Activated T-helper 1 cell treated with anti-CD3 and anti-CD28 coated beads, Interleukin-12 subunit alpha, Interleukin-12 subunit beta, Interleukin-2, Interleukin-4 antibody, amounts not matched to agents 30 ng/mL and 10 ng/mL and 1 ng/mL, durations not matched to agents 14 hours and 24 hours and 36 hours (primary cell): ENCODE results near the gene CLDN9. TPM values are rescaled to one million over a fixed set of nuclear protein-coding genes. Genes with fewer than 3 reads are reported as not detected.
"Not testable (repeated sequence)": the region's sequence is repeated elsewhere in the genome, so short reads cannot be mapped to it uniquely, and the experiment has no call there.

ENCODE experiments used
- DNase-seq: peaks from one replicate; pipeline ENCODE4 v3.0.0; 2021; ENCODE audit warnings: low spot score
- H3K27ac Mint-ChIP-seq: one replicate; pipeline ENCODE4 v1.8.0; 2021; ENCODE audit warnings: mild to moderate bottlenecking, mixed read lengths
- H3K27me3 Mint-ChIP-seq: one replicate; pipeline ENCODE4 v1.8.0; 2022; ENCODE audit warnings: mild to moderate bottlenecking, moderate library complexity, mixed read lengths; ENCODE audit not compliant: insufficient read depth
- H3K36me3 Mint-ChIP-seq: one replicate; pipeline ENCODE4 v1.8.0; 2021; ENCODE audit warnings: low read depth, mixed read lengths
- H3K4me1 Mint-ChIP-seq: one replicate; pipeline ENCODE4 v1.8.0; 2021; ENCODE audit warnings: low read depth, mixed read lengths
- H3K4me3 Mint-ChIP-seq: one replicate; pipeline ENCODE4 v1.8.0; 2021; ENCODE audit warnings: mild to moderate bottlenecking, moderate library complexity, mixed read lengths
- H3K9me3 Mint-ChIP-seq: one replicate; pipeline ENCODE4 v1.8.0; 2021; ENCODE audit warnings: mixed read lengths
- intact Hi-C: fragments of 100-400 bp; cut with micrococcal nuclease; formaldehyde crosslinking; loops from one replicate; pipeline ENCODE4 v1.15.1; 2024
- total RNA-seq: library from RNA; stranded (reverse); gene quantifications from 2 replicates; pipeline ENCODE4 v1.2.3, GENCODE V29; 2022

Gene CLDN9
- total RNA-seq, 1 donor from 2014 or later, result not detected

- H3K4me1 Mint-ChIP-seq, result peaks cover 4% of the 10 kb centered on the region
- H3K9me3 Mint-ChIP-seq, result no peaks in the 10 kb centered on the region
- H3K36me3 Mint-ChIP-seq, result peaks cover 2% of the 10 kb centered on the region
- H3K4me3 Mint-ChIP-seq, result no peak overlapping the region
- H3K27ac Mint-ChIP-seq, result no peak overlapping the region
- no peak for DNase-seq
- intact Hi-C loops, result no loop called here
- H3K27me3 Mint-ChIP-seq, result peaks cover 45% of the 10 kb centered on the region
Measured at GRCh38 chr16:3042376-3042775, 29.7 kb downstream of the CLDN9 start.

DNA sequence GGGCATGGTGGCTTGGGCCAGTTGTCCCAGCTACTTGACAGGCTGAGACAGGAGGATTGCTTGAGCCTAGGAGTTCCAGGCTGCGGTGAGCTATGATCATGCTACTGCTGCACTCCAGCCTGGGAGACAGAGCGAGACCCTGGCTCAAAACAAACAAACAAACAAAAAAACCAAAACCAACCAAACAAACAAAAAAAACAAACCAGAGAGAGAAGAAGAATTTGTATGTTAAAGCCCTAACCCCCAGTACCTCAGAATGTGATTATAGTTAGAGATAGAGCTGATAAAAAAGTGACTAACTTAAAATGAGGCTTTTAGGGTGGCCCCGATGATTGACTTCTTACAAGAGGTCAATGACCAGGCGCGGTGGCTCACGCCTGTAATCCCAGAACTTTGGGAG lies 32.0 kb downstream of the CLDN9 start:
- no peak for DNase-seq
- H3K36me3 Mint-ChIP-seq, result peaks cover 2% of the 10 kb centered on the region
- no peaks in the 10 kb centered on the region for H3K9me3 Mint-ChIP-seq
- peaks cover 24% of the 10 kb centered on the region for H3K27me3 Mint-ChIP-seq
- peak overlapping the region; percentile 83 for H3K4me3 Mint-ChIP-seq
- H3K27ac Mint-ChIP-seq, result peak overlapping the region; percentile 77
- peaks cover 18% of the 10 kb centered on the region for H3K4me1 Mint-ChIP-seq
- intact Hi-C loops, result loop anchor here (1.0 kb wide), 1 partner anchor 13 kb away; no protein-coding TSS in a partner anchor

DNA sequence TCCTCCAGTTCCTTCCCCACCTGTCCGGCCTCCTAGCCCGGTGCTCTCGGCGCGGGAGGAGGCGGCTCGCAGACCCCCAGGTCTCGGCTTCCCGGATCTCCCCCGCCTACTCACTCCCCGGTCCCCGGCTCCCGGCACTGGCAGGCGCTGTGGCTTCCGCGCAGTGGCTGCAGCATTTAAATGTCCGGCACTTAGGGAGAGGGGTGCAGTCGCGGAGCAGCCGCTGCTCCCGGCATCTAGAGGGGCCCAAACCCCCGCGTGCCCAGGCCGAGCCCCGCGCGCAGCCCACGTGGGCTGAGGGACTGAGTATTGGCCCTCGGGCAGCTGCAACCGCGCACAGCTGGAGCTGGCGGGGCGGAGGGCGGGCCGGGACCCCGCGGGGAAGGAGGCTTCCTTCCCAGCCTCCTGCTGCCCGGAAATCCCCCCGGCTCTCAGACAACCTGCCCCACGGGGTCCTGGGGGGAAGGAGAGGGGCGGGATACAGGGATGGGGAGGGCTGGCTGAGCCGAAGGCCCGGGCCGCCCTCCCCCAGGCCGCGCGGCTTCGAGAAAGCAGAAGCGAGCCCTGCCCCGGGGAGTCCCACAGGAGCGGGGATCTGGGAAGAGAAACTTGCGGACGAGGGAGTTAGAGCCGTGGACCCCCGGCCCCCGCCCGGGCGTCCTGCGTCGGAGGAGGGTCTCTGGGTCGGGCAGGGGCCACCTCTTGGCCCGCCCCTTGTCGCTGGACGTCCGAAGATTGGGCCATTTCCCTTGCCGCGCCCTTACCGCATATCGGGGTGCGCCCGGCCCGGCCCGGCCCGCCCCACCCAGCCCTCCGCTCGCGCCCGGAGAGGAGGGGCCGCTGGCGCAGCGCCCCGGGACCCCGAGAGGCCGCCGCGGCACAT lies 33.3 kb downstream of the CLDN9 start, which contains the start of gene MMP25:
Gene MMP25 (plus strand): TSS at position 804 of the 883 bp plus-strand sequence. CDS start 357 bp downstream, outside the sequence.
- H3K4me1 Mint-ChIP-seq, result peaks cover 27% of the 10 kb centered on the region
- H3K27ac Mint-ChIP-seq, result peak within 1 kb of the TSS; percentile 82
- no peaks in the 10 kb centered on the region for H3K9me3 Mint-ChIP-seq
- peaks cover 15% of the 10 kb centered on the region for H3K27me3 Mint-ChIP-seq
- H3K36me3 Mint-ChIP-seq, result peaks cover 2% of the 10 kb centered on the region
- no peak for DNase-seq
- peak within 1 kb of the TSS; percentile 83 for H3K4me3 Mint-ChIP-seq
- intact Hi-C loops, result loop anchor here (1.0 kb wide), 2 partner anchors 9 to 15 kb away; no protein-coding TSS in a partner anchor

- intact Hi-C loops, result loop anchor here (1.0 kb wide), 1 partner anchor 8 kb away; no protein-coding TSS in a partner anchor
- peaks cover 15% of the 10 kb centered on the region for H3K27me3 Mint-ChIP-seq
- H3K4me3 Mint-ChIP-seq, result peak overlapping the region; percentile 77
- no peak for DNase-seq
- no peaks in the 10 kb centered on the region for H3K9me3 Mint-ChIP-seq
- H3K4me1 Mint-ChIP-seq, result peaks cover 35% of the 10 kb centered on the region
- H3K27ac Mint-ChIP-seq, result peak overlapping the region; percentile 82
- peaks cover 7% of the 10 kb centered on the region for H3K36me3 Mint-ChIP-seq
Measured at GRCh38 chr16:3046641-3047386, 34.1 kb downstream of the CLDN9 start.

GRCh38 chr16:3047387-3047720 lies 34.6 kb downstream of the CLDN9 start:
- no peaks in the 10 kb centered on the region for H3K9me3 Mint-ChIP-seq
- intact Hi-C loops, result no loop called here
- H3K27ac Mint-ChIP-seq, result peak overlapping the region; percentile 82
- peaks cover 15% of the 10 kb centered on the region for H3K27me3 Mint-ChIP-seq
- no peak for DNase-seq
- H3K4me3 Mint-ChIP-seq, result peak overlapping the region; percentile 77
- H3K4me1 Mint-ChIP-seq, result peaks cover 41% of the 10 kb centered on the region
- peaks cover 10% of the 10 kb centered on the region for H3K36me3 Mint-ChIP-seq

DNA sequence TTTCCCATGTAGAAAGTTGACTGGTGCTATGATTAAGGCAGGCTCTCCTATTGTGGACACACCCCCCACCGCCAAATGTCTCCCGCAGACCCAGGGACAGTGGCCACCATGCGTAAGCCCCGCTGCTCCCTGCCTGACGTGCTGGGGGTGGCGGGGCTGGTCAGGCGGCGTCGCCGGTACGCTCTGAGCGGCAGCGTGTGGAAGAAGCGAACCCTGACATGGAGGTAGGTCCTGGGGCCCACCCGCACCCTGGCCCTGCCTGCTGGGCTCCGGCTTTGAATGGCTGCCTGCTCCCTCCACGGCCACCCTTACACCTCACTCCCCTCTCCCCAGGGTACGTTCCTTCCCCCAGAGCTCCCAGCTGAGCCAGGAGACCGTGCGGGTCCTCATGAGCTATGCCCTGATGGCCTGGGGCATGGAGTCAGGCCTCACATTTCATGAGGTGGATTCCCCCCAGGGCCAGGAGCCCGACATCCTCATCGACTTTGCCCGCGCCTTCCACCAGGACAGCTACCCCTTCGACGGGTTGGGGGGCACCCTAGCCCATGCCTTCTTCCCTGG lies 37.3 kb downstream of the CLDN9 start:
- Mint-ChIP-seq H3K4me1 (peaks cover 59% of the 10 kb centered on the region), H3K4me3 (peak overlapping the region; percentile 6), H3K27ac (peak overlapping the region; percentile 85), H3K36me3 (peaks cover 20% of the 10 kb centered on the region), H3K27me3 (peaks cover 3% of the 10 kb centered on the region), H3K9me3 (no peaks in the 10 kb centered on the region)
- intact Hi-C loops, result no loop called here
- no peak for DNase-seq

- Mint-ChIP-seq H3K27me3 (peaks cover under 1% of the 10 kb centered on the region), H3K27ac (peak overlapping the region; percentile 85), H3K36me3 (peaks cover 22% of the 10 kb centered on the region), H3K4me3 (peak overlapping the region; percentile 6), H3K9me3 (no peaks in the 10 kb centered on the region), H3K4me1 (peaks cover 60% of the 10 kb centered on the region)
- DNase-seq, result no peak
- intact Hi-C loops, result no loop called here
Measured at GRCh38 chr16:3050487-3050886, 37.8 kb downstream of the CLDN9 start.

GRCh38 chr16:3051009-3051408 lies 38.3 kb downstream of the CLDN9 start:
- peaks cover 22% of the 10 kb centered on the region for H3K36me3 Mint-ChIP-seq
- H3K4me1 Mint-ChIP-seq, result peaks cover 64% of the 10 kb centered on the region
- no peak overlapping the region for H3K4me3 Mint-ChIP-seq
- no peaks in the 10 kb centered on the region for H3K27me3 Mint-ChIP-seq
- no peaks in the 10 kb centered on the region for H3K9me3 Mint-ChIP-seq
- DNase-seq, result no peak
- H3K27ac Mint-ChIP-seq, result peak overlapping the region; percentile 85
- intact Hi-C loops, result no loop called here

GRCh38 chr16:3051494-3051893 lies 38.8 kb downstream of the CLDN9 start:
- no peak for DNase-seq
- no peaks in the 10 kb centered on the region for H3K27me3 Mint-ChIP-seq
- H3K36me3 Mint-ChIP-seq, result peaks cover 25% of the 10 kb centered on the region
- H3K4me1 Mint-ChIP-seq, result peaks cover 66% of the 10 kb centered on the region
- no peaks in the 10 kb centered on the region for H3K9me3 Mint-ChIP-seq
- H3K4me3 Mint-ChIP-seq, result peak overlapping the region; percentile 21
- H3K27ac Mint-ChIP-seq, result peak overlapping the region; percentile 85
- intact Hi-C loops, result no loop called here

GRCh38 chr16:3052571-3053329 lies 40.0 kb downstream of the CLDN9 start:
- H3K4me3 Mint-ChIP-seq, H3K9me3 Mint-ChIP-seq, DNase-seq, intact Hi-C loops, H3K27me3 Mint-ChIP-seq: not testable (repeated sequence)
- Mint-ChIP-seq H3K36me3 (peaks cover 29% of the 10 kb centered on the region), H3K27ac (peak overlapping the region; percentile 49), H3K4me1 (peaks cover 79% of the 10 kb centered on the region)

GRCh38 chr16:3053330-3053710 lies 40.6 kb downstream of the CLDN9 start:
- Mint-ChIP-seq H3K36me3 (peaks cover 29% of the 10 kb centered on the region), H3K4me1 (peaks cover 75% of the 10 kb centered on the region)
- DNase-seq, H3K9me3 Mint-ChIP-seq, H3K27ac Mint-ChIP-seq, intact Hi-C loops, H3K27me3 Mint-ChIP-seq, H3K4me3 Mint-ChIP-seq: not testable (repeated sequence)
